ENCODE data around the gene ACCSL. TPM values are rescaled to one million over a fixed set of nuclear protein-coding genes. Genes with fewer than 3 reads are reported as not detected.

ACCSL gene
- total RNA-seq, 4 donors from 2014 or later = not detected

DNA sequence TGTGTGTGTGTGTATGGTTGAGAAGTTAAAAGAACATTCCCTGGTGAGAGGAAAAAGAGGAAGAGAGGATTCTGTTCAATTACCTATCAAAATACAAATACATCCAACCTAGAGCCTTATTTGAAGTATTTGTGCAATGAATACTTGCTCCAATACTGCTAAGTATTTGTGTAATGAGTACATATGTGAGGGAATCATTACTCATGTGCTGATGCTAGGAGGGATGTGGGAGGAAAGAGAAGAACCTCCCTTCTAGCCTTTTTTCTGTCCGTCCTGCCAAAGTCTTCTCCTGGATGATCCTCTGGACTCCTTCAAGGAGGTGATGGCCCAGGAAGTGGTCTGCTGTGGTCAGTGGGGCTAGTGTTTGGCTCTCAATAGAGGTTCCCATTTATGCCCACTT, 36.0 kb upstream of the ACCSL start:
- TF ChIP-seq, protein P1, sequence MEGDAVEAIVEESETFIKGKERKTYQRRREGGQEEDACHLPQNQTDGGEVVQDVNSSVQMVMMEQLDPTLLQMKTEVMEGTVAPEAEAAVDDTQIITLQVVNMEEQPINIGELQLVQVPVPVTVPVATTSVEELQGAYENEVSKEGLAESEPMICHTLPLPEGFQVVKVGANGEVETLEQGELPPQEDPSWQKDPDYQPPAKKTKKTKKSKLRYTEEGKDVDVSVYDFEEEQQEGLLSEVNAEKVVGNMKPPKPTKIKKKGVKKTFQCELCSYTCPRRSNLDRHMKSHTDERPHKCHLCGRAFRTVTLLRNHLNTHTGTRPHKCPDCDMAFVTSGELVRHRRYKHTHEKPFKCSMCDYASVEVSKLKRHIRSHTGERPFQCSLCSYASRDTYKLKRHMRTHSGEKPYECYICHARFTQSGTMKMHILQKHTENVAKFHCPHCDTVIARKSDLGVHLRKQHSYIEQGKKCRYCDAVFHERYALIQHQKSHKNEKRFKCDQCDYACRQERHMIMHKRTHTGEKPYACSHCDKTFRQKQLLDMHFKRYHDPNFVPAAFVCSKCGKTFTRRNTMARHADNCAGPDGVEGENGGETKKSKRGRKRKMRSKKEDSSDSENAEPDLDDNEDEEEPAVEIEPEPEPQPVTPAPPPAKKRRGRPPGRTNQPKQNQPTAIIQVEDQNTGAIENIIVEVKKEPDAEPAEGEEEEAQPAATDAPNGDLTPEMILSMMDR (IDR thresholded peaks at IDR 0.05; ENCODE audit: low read depth) = no peak

DNA sequence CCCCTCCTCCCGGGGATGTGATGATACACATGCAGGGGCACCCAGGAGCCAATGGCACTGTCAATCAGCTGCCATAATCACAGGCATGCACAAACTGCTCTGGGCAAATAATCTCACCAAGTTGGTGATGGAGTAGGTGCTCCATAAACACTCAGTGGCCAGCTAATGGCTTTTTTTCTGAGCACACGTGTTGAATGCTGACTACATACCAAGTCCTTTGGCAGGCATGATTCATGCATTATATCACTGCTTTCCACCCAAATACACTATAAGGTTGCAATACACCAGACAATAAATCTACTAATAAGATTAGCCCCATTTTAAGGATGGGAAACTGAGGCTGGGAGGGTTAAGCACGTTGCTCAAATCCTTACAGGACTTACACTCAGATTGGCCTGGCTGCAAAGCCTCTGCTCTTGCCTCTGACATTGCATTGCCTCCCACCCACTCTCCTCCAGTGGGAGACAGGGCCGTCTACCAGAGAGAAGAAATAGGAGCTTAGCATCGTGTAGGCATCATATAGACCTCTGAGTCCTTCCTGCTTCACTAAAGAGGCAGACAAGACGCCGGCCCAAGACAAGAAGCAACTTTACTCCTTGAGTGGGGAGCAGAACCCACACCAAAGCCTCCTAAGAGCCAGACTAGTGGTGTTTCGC, 32.7 kb upstream of the ACCSL start:
- TF ChIP-seq, protein P1 (IDR thresholded peaks at IDR 0.05; ENCODE audit: low read depth) = no peak

DNA sequence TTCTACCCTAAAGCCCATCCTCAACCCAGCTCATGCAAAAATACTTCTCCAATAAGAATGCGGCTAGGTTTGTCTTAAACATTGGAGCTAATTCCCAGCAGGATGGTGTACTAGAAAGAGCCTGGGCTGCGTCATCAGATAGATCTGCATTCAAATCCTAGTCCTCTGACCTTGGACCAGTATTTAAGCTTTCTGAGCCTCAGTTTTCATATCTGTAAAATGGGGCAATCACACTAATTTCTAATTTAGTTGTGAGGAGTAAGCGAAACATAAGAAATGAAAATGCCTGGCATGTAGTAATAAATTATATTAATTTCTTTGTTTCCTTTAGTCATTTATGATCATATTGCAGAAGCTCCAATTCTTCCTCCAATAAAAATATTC, 32.2 kb upstream of the ACCSL start:
- TF ChIP-seq, protein P1 (IDR thresholded peaks at IDR 0.05; ENCODE audit: low read depth) = no peak

DNA sequence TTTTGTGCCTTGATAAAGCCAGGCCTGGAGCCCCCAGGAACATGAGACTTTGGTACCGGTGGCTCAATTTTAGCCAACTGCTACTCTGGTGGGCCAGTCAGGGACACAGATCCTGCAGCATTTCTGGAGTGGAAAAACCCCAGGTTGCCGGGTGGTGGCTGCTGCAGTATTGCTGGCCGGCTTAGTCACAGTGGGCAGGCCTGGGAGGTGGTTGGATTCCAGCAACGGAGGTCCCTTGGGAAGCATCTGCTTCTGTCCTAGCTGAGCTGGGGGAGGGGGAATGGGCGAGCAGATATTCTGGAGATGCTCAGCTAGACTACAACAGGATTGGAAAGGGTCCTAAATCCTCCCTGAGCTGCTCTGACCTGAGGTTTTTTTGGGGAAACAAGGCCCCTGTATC, 31.6 kb upstream of the ACCSL start:
- TF ChIP-seq, protein P1 (IDR thresholded peaks at IDR 0.05; ENCODE audit: low read depth) = no peak

GRCh38 chr11:44016546-44017442, 31.0 kb upstream of the ACCSL start:
- TF ChIP-seq, protein P1 (IDR thresholded peaks at IDR 0.05; ENCODE audit: low read depth) = no peak

GRCh38 chr11:44017443-44018126, 30.2 kb upstream of the ACCSL start:
- TF ChIP-seq, protein P1 (IDR thresholded peaks at IDR 0.05; ENCODE audit: low read depth) = no peak

DNA sequence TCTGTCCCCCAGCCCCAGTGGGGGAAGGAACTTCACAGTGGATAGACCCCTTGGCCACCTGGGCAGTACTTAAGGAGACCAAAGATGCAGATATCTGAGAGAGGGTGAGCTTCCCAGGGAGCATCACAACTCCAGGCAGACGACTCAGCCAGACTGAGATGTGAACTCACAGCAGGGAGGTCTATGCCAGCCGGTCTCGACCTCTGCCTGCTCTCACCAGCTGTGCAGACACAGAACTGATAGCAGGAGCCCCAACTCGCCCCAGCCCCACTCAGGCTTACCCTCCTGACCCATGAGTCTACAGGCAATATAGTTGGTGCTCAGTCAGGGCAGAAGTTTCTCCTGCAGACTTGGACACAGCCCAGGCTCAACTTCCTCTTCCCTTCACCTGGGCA, 29.7 kb upstream of the ACCSL start:
- TF ChIP-seq, protein P1 (IDR thresholded peaks at IDR 0.05; ENCODE audit: low read depth) = no peak

Data from subcutaneous adipose tissue (tissue), 4 donors.